HCT116 (cell line): Measurements from ENCODE around the gene AUTS2. TPM values are rescaled to one million over a fixed set of nuclear protein-coding genes. Genes with fewer than 3 reads are reported as not detected.

Experiments
- ATAC-seq: fragments of 200-7000 bp; cut with Tn5 transposase; 2 replicates; pipeline ENCODE4 v1.9.1; 2020; ENCODE audit warnings: mild to moderate bottlenecking, moderate library complexity
- BruUV-seq: library from RNA; stranded (reverse); fragments of 400-500 nt; replicated peaks from 2 replicates; lab custom pipeline; 2021; lab: Mats Ljungman, UMichigan
- CTCF ChIA-PET: fragments of 300-600 bp; sonication (Branson Sonifier 250); formaldehyde crosslinking; loops from one replicate; lab custom pipeline; 2021; ENCODE audit warnings: antibody characterized with exemption; lab: Charles Lee
- POLR2A ChIA-PET: fragments of 300-600, 350-600 bp; sonication (Branson Sonifier 250); formaldehyde crosslinking; loops from one replicate; lab custom pipeline; 2021; ENCODE audit warnings: antibody characterized with exemption; lab: Charles Lee
- RAD21 ChIA-PET, 2 experiments: fragments of 300-600 bp; sonication (Branson Sonifier 250); formaldehyde crosslinking; loops; one replicate each; lab custom pipeline; 2023; ENCODE audit warnings: low total read pairs in 2 of 2; ENCODE audit not compliant: uncharacterized antibody in 2 of 2, unreplicated experiment in 2 of 2, low non-redundant PET in 1 of 2; lab: Charles Lee
- DNase-seq: peaks from one replicate; pipeline ENCODE4 v3.0.0-alpha.2; 2010; ENCODE audit warnings: low read depth, low spot score
- H2AFZ ChIP-seq: fragments of 200-600 bp; shearing (Covaris generic), sonication (generic); 2 replicates; pipeline ENCODE4 v1.6.1; 2017; ENCODE audit warnings: low read depth, mixed run types, mixed read lengths, antibody characterized with exemption, low read length; ENCODE audit not compliant: poor library complexity, severe bottlenecking
- H3K27ac ChIP-seq: 2 replicates; pipeline ENCODE4 v1.5.1; 2012; ENCODE audit warnings: low read depth, low read length
- H3K27me3 ChIP-seq: fragments of 200-600 bp; sonication (generic); 2 replicates; pipeline ENCODE4 v1.6.1; 2016; ENCODE audit warnings: mixed run types, low read length, mixed read lengths; ENCODE audit not compliant: insufficient read depth
- H3K36me3 ChIP-seq, 2 experiments: fragments of 200-500 bp in 1 of 2; fragments of 200-600 bp in 1 of 2; sonication (Bioruptor generic) in 1 of 2; sonication (generic) in 1 of 2; 2 replicates each; pipeline versions ENCODE4 v1.5.1 to v1.6.1; 2014 to 2016; ENCODE audit warnings: low read length in 2 of 2, inconsistent platforms in 1 of 2, mixed read lengths in 1 of 2, mixed run types in 1 of 2; ENCODE audit not compliant: insufficient read depth in 2 of 2, control insufficient read depth in 1 of 2
- H3K4me1 ChIP-seq, 2 experiments: fragments of 200-600 bp in 1 of 2; sonication (generic) in 1 of 2; 2 replicates each; pipeline versions ENCODE4 v1.5.1 to v1.6.1; 2012 to 2017; ENCODE audit warnings: low read length in 2 of 2, inconsistent platforms in 1 of 2, mild to moderate bottlenecking in 1 of 2, mixed read lengths in 1 of 2, mixed run types in 1 of 2, moderate library complexity in 1 of 2; ENCODE audit not compliant: insufficient read depth in 2 of 2, control insufficient read depth in 1 of 2
- H3K4me2 ChIP-seq: fragments of 200-600 bp; sonication (generic); 2 replicates; pipeline ENCODE4 v1.6.1; 2017; ENCODE audit warnings: mixed run types, low read length, mixed read lengths
- H3K4me3 ChIP-seq, 2 experiments: fragments of 200-600 bp in 1 of 2; sonication (generic) in 1 of 2; replicated peaks in 1 of 2; 2 replicates each; pipeline ENCODE4 v1.5.1; 2011 to 2016; ENCODE audit warnings: low read length in 2 of 2, control low read depth in 1 of 2, low read depth in 1 of 2, mild to moderate bottlenecking in 1 of 2, mixed read lengths in 1 of 2, mixed run types in 1 of 2
- H3K79me2 ChIP-seq: fragments of 200-600 bp; sonication (generic); 2 replicates; pipeline ENCODE4 v1.6.1; 2017; ENCODE audit warnings: mild to moderate bottlenecking, mixed run types, low read length, moderate library complexity, mixed read lengths; ENCODE audit not compliant: insufficient read depth
- H3K9ac ChIP-seq: fragments of 200-600 bp; sonication (generic); 2 replicates; pipeline ENCODE4 v1.6.1; 2016; ENCODE audit warnings: low read length, mixed read lengths
- H3K9me2 ChIP-seq: fragments of 200-600 bp; sonication (generic), shearing (Covaris generic); 2 replicates; pipeline ENCODE4 v1.6.1; 2017; ENCODE audit warnings: mixed run types, mild to moderate bottlenecking, moderate library complexity; ENCODE audit not compliant: insufficient read depth
- H3K9me3 ChIP-seq, 2 experiments: fragments of 200-500 bp in 1 of 2; fragments of 200-600 bp in 1 of 2; sonication (Bioruptor generic) in 1 of 2; sonication (generic) in 1 of 2; 2 replicates each; pipeline ENCODE4 v1.6.1; 2014 to 2017; ENCODE audit warnings: low read length in 2 of 2, mixed read lengths in 2 of 2, inconsistent platforms in 1 of 2, low read depth in 1 of 2, mild to moderate bottlenecking in 1 of 2, mixed run types in 1 of 2, moderate library complexity in 1 of 2; ENCODE audit not compliant: control insufficient read depth in 1 of 2, insufficient read depth in 1 of 2
- H4K20me1 ChIP-seq: fragments of 200-600 bp; sonication (generic), shearing (Covaris generic); 2 replicates; pipeline ENCODE4 v1.6.1; 2017; ENCODE audit warnings: mixed run types, mild to moderate bottlenecking, moderate library complexity; ENCODE audit not compliant: insufficient read depth
- CBX3 ChIP-seq: IDR thresholded peaks from 2 replicates; pipeline ENCODE4 v1.6.1; 2012; ENCODE audit warnings: low read depth
- CEBPB ChIP-seq: IDR thresholded peaks from 2 replicates; pipeline ENCODE4 v1.6.1; 2012; ENCODE audit warnings: low read depth
- EGR1 ChIP-seq: IDR thresholded peaks from 2 replicates; pipeline ENCODE4 v1.6.1; 2012; ENCODE audit warnings: low read depth
- ELF1 ChIP-seq: IDR thresholded peaks from 2 replicates; pipeline ENCODE4 v1.6.1; 2012; ENCODE audit warnings: low read depth, borderline replicate concordance
- EZH2 ChIP-seq: fragments of 200-600 bp; sonication (generic); IDR thresholded peaks from 2 replicates; pipeline ENCODE4 v1.6.1; 2017; ENCODE audit warnings: antibody characterized with exemption, mixed run types
- FOSL1 ChIP-seq: IDR thresholded peaks from 2 replicates; pipeline ENCODE4 v1.6.1; 2012; ENCODE audit warnings: low read depth
- JUND ChIP-seq: IDR thresholded peaks from 2 replicates; pipeline ENCODE4 v1.6.1; 2012
- MAX ChIP-seq: IDR thresholded peaks from 2 replicates; pipeline ENCODE4 v1.6.1; 2012
- POLR2A ChIP-seq: IDR thresholded peaks from 2 replicates; pipeline ENCODE4 v1.7.0; 2011; ENCODE audit warnings: borderline replicate concordance; ENCODE audit not compliant: insufficient read depth, insufficient read length; ENCODE audit errors: extremely low read depth
- POLR2AphosphoS5 ChIP-seq: IDR thresholded peaks from 2 replicates; pipeline ENCODE4 v1.6.1; 2011; ENCODE audit warnings: mild to moderate bottlenecking, low read depth, low read length, moderate library complexity
- RAD21 ChIP-seq: IDR thresholded peaks from 2 replicates; pipeline ENCODE4 v1.6.1; 2012; ENCODE audit warnings: low read depth, mild to moderate bottlenecking
- SIN3A ChIP-seq: IDR thresholded peaks from 2 replicates; pipeline ENCODE4 v1.6.1; 2012; ENCODE audit warnings: low read depth
- SP1 ChIP-seq: IDR thresholded peaks from 2 replicates; pipeline ENCODE4 v1.6.1; 2012; ENCODE audit warnings: low read depth
- TCF7L2 ChIP-seq: IDR thresholded peaks from 2 replicates; pipeline ENCODE4 v1.7.0; 2011; ENCODE audit warnings: borderline replicate concordance, inconsistent platforms; ENCODE audit not compliant: insufficient read depth, insufficient read length; ENCODE audit errors: extremely low read depth
- YY1 ChIP-seq: IDR thresholded peaks from 2 replicates; pipeline ENCODE4 v1.6.1; 2011; ENCODE audit warnings: low read length, low read depth, moderate library complexity, mild to moderate bottlenecking; ENCODE audit not compliant: insufficient replicate concordance; ENCODE audit errors: extremely low read depth
- ZFX ChIP-seq: fragments of 450-650 bp; IDR thresholded peaks from 2 replicates; pipeline ENCODE4 v1.6.1; 2017
- ZNF274 ChIP-seq: fragments of 200-500 bp; sonication (Bioruptor generic); IDR thresholded peaks from 2 replicates; pipeline ENCODE4 v1.6.1; 2014; ENCODE audit warnings: mild to moderate bottlenecking, low read depth, low read length, inconsistent platforms
- intact Hi-C: fragments of 100-400 bp; cut with micrococcal nuclease; formaldehyde crosslinking; loops from 2 replicates; pipeline ENCODE4 v1.10.0; 2022
- total RNA-seq: library from RNA; stranded (reverse); gene quantifications from one replicate; pipeline ENCODE4 v1.2.1, GENCODE V29; 2021; ENCODE audit not compliant: unreplicated experiment
- TF ChIP-seq, protein P1 (sequence below): IDR thresholded peaks from 2 replicates; pipeline ENCODE4 v1.6.1; 2012
- TF ChIP-seq, protein P2 (sequence below): IDR thresholded peaks from 2 replicates; pipeline ENCODE4 v1.6.1; 2012; ENCODE audit warnings: low read depth
- TF ChIP-seq, protein P3 (sequence below): IDR thresholded peaks from 2 replicates; pipeline ENCODE4 v1.6.1; 2011; ENCODE audit warnings: mild to moderate bottlenecking, low read length, moderate library complexity; ENCODE audit not compliant: insufficient replicate concordance; ENCODE audit errors: extremely low read depth

AUTS2 gene
- total RNA-seq, 1 experiment from 2014 or later, result 0.93 TPM

DNA sequence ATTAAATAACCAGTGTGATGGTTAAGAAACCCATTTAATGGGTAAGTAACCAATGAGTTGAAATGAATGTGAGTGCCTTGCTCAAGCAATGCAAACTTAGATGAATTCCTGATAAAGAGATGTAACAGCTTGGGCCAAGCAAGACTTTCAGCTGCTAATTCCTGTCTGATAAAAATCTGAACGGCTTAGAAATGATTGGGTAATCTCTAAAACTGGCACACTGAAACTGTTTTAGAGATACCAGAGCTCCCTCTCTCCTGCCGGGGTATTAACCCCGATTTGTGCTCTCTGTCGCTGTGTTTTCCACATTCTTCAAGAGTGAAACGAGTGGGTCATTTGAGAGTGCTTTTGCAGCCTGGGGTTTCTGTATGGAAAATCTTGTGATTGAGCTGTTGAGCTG lies 998.8 kb downstream of the AUTS2 start:
- ChIA-PET CTCF (no interaction called here), RAD21 (no interaction called here), POLR2A (no interaction called here)
- no peaks in the 10 kb centered on the region for H3K9me2 ChIP-seq
- H3K9ac ChIP-seq, result no peak overlapping the region
- BruUV-seq, result no TSS peak
- no peak for TF ChIP-seq RAD21
- no peak for TF ChIP-seq FOSL1
- TF ChIP-seq SIN3A, result no peak
- no peak for TF ChIP-seq EZH2
- no peak for TF ChIP-seq ELF1
- no peak for TF ChIP-seq ZFX
- TF ChIP-seq TCF7L2, result no peak
- TF ChIP-seq YY1, result no peak
- TF ChIP-seq CBX3, result no peak
- TF ChIP-seq, protein P1, sequence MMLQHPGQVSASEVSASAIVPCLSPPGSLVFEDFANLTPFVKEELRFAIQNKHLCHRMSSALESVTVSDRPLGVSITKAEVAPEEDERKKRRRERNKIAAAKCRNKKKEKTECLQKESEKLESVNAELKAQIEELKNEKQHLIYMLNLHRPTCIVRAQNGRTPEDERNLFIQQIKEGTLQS, result no peak
- no peak for TF ChIP-seq CEBPB
- no peak for TF ChIP-seq POLR2A
- TF ChIP-seq JUND, result no peak
- TF ChIP-seq, protein P2, sequence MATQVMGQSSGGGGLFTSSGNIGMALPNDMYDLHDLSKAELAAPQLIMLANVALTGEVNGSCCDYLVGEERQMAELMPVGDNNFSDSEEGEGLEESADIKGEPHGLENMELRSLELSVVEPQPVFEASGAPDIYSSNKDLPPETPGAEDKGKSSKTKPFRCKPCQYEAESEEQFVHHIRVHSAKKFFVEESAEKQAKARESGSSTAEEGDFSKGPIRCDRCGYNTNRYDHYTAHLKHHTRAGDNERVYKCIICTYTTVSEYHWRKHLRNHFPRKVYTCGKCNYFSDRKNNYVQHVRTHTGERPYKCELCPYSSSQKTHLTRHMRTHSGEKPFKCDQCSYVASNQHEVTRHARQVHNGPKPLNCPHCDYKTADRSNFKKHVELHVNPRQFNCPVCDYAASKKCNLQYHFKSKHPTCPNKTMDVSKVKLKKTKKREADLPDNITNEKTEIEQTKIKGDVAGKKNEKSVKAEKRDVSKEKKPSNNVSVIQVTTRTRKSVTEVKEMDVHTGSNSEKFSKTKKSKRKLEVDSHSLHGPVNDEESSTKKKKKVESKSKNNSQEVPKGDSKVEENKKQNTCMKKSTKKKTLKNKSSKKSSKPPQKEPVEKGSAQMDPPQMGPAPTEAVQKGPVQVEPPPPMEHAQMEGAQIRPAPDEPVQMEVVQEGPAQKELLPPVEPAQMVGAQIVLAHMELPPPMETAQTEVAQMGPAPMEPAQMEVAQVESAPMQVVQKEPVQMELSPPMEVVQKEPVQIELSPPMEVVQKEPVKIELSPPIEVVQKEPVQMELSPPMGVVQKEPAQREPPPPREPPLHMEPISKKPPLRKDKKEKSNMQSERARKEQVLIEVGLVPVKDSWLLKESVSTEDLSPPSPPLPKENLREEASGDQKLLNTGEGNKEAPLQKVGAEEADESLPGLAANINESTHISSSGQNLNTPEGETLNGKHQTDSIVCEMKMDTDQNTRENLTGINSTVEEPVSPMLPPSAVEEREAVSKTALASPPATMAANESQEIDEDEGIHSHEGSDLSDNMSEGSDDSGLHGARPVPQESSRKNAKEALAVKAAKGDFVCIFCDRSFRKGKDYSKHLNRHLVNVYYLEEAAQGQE, result no peak
- TF ChIP-seq MAX, result no peak
- TF ChIP-seq ZNF274, result no peak
- no peak for TF ChIP-seq EGR1
- no peak for TF ChIP-seq SP1
- TF ChIP-seq, protein P3, sequence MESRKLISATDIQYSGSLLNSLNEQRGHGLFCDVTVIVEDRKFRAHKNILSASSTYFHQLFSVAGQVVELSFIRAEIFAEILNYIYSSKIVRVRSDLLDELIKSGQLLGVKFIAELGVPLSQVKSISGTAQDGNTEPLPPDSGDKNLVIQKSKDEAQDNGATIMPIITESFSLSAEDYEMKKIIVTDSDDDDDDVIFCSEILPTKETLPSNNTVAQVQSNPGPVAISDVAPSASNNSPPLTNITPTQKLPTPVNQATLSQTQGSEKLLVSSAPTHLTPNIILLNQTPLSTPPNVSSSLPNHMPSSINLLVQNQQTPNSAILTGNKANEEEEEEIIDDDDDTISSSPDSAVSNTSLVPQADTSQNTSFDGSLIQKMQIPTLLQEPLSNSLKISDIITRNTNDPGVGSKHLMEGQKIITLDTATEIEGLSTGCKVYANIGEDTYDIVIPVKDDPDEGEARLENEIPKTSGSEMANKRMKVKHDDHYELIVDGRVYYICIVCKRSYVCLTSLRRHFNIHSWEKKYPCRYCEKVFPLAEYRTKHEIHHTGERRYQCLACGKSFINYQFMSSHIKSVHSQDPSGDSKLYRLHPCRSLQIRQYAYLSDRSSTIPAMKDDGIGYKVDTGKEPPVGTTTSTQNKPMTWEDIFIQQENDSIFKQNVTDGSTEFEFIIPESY, result no peak
- no peak for TF ChIP-seq POLR2AphosphoS5
- DNase-seq, result no peak
- no peak overlapping the region for H3K27ac ChIP-seq
- no peaks in the 10 kb centered on the region for H3K4me1 ChIP-seq
- H3K27me3 ChIP-seq, result no peaks in the 10 kb centered on the region
- intact Hi-C loops, result no loop called here
- H3K4me3 ChIP-seq, result no peak overlapping the region
- no peak overlapping the region for H2AFZ ChIP-seq
- no peak overlapping the region for H3K4me2 ChIP-seq
- H3K36me3 ChIP-seq, result no peaks in the 10 kb centered on the region
- peaks cover 0 to 3% of the 10 kb centered on the region in 2 experiments; a peak in 2 of 4 replicates for H3K9me3 ChIP-seq
- no peak for ATAC-seq
- H4K20me1 ChIP-seq, result no peaks in the 10 kb centered on the region
- no peaks in the 10 kb centered on the region for H3K79me2 ChIP-seq
